GM12878 (cell line): ENCODE results near the gene TGM2. TPM values are rescaled to one million over a fixed set of nuclear protein-coding genes. Genes with fewer than 3 reads are reported as not detected.

Experiments
- CBX3 ChIP-seq: fragments of 200-600 bp; sonication (generic); IDR thresholded peaks from 2 replicates; pipeline ENCODE4 v1.6.1; 2016; ENCODE audit warnings: low read depth, borderline replicate concordance
- FOXK2 ChIP-seq: fragments of 450-650 bp; IDR thresholded peaks from 2 replicates; pipeline ENCODE4 v1.6.1; 2017; ENCODE audit warnings: mild to moderate bottlenecking, moderate library complexity
- NR2C1 ChIP-seq: fragments of 450-650 bp; IDR thresholded peaks from 2 replicates; pipeline ENCODE4 v1.6.1; 2017; ENCODE audit warnings: antibody characterized with exemption, mild to moderate bottlenecking, moderate library complexity
- SMAD5 ChIP-seq: IDR thresholded peaks from 2 replicates; pipeline ENCODE4 v1.6.1; 2016; ENCODE audit warnings: antibody characterized with exemption, low read depth
- ZSCAN29 ChIP-seq: fragments of 450-650 bp; IDR thresholded peaks from 2 replicates; pipeline ENCODE4 v1.6.1; 2017; ENCODE audit warnings: mild to moderate bottlenecking, moderate library complexity
- polyA plus RNA-seq, 11 experiments: library from polyadenylated mRNA; depleted of rRNA in 4 of 11; unstranded in 6 of 11; stranded (reverse) in 5 of 11; fragments of >200 nt; fragmentation: Nextera tagmentation in 4 of 11; fragmentation: Illumina TruSeq in 1 of 11; extraction: Ambion mirVana in 4 of 11; extraction: Trizol in 1 of 11; gene quantifications; 1 replicate in 1 of 11; 2 replicates in 10 of 11; pipeline versions ENCODE4 v1.2.1 to v1.2.3, GENCODE V29; 2011 to 2016; ENCODE audit warnings: inconsistent platforms in 2 of 11, missing spikeins in 2 of 11, low read depth in 1 of 11
- total RNA-seq, 4 experiments: library from RNA; depleted of rRNA in 3 of 4; stranded (reverse); fragments of >200 nt in 3 of 4; fragmentation: Illumina TruSeq in 1 of 4; extraction: Trizol in 1 of 4; gene quantifications; 2 replicates each; pipeline versions ENCODE4 v1.2.1 to v1.2.3, GENCODE V29; 2013 to 2021
- TF ChIP-seq, protein P1 (sequence below): fragments of 450-650 bp; formaldehyde crosslinking; IDR thresholded peaks from 2 replicates; pipeline ENCODE4 v1.4.0; 2020; ENCODE audit warnings: mild to moderate bottlenecking, moderate library complexity
- TF ChIP-seq, protein P2 (sequence below): fragments of 450-650 bp; IDR thresholded peaks from 2 replicates; pipeline ENCODE4 v1.6.1; 2016; ENCODE audit warnings: mild to moderate bottlenecking, moderate library complexity, borderline replicate concordance

TGM2 gene
- total and polyA plus RNA-seq, 10 of the 15 experiments (the other 5 are each of a cell fraction or from before 2014, with no cell fraction given), result 0.11 to 1.9 (median 0.51) TPM

DNA sequence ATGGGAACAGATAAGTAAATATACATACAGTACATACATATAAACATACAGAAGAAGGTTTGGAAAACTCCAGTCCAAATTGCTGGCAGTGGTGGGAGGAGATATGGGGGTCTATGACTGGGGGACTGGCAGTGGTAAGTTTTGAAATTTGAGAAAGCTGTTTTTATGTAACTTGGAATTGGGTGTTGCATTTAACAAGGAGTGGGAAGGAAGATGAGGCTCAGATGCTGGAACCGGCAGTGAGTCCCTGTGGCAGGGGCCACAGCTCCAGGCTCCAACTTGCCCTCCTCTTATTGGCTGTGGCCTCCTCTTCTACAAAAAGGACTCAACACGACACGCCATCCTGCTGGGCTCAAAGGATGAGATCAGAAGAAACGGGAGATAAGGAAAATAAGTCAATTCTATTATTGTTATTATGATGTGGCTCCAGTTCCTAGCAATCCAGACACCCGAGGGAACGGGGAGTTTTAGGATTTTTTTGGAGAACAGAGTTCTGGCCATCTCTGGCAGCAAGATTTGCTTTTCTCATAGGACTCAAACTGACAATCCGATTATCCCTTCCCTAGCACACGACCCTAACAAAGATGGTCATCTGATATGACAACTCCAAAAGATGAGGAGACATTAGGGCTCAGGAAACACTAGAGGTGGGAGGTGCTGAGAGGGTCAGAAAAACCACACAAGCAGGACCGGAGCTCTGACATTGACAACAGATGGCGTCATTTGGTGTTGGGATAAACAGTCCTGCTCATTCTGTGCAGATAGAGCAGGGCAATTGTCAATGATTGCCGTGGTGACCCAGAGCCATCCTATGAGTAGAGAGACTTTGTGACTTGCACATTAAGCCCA lies 6.0 kb upstream of the TGM2 start (continued):
- TF ChIP-seq FOXK2 (no peak), CBX3 (no peak), ZSCAN29 (no peak), NR2C1 (no peak), SMAD5 (no peak)
- TF ChIP-seq, protein P1, sequence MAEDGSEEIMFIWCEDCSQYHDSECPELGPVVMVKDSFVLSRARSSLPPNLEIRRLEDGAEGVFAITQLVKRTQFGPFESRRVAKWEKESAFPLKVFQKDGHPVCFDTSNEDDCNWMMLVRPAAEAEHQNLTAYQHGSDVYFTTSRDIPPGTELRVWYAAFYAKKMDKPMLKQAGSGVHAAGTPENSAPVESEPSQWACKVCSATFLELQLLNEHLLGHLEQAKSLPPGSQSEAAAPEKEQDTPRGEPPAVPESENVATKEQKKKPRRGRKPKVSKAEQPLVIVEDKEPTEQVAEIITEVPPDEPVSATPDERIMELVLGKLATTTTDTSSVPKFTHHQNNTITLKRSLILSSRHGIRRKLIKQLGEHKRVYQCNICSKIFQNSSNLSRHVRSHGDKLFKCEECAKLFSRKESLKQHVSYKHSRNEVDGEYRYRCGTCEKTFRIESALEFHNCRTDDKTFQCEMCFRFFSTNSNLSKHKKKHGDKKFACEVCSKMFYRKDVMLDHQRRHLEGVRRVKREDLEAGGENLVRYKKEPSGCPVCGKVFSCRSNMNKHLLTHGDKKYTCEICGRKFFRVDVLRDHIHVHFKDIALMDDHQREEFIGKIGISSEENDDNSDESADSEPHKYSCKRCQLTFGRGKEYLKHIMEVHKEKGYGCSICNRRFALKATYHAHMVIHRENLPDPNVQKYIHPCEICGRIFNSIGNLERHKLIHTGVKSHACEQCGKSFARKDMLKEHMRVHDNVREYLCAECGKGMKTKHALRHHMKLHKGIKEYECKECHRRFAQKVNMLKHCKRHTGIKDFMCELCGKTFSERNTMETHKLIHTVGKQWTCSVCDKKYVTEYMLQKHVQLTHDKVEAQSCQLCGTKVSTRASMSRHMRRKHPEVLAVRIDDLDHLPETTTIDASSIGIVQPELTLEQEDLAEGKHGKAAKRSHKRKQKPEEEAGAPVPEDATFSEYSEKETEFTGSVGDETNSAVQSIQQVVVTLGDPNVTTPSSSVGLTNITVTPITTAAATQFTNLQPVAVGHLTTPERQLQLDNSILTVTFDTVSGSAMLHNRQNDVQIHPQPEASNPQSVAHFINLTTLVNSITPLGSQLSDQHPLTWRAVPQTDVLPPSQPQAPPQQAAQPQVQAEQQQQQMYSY (CRISPR knock-in tag), result no peak
- TF ChIP-seq, protein P2, sequence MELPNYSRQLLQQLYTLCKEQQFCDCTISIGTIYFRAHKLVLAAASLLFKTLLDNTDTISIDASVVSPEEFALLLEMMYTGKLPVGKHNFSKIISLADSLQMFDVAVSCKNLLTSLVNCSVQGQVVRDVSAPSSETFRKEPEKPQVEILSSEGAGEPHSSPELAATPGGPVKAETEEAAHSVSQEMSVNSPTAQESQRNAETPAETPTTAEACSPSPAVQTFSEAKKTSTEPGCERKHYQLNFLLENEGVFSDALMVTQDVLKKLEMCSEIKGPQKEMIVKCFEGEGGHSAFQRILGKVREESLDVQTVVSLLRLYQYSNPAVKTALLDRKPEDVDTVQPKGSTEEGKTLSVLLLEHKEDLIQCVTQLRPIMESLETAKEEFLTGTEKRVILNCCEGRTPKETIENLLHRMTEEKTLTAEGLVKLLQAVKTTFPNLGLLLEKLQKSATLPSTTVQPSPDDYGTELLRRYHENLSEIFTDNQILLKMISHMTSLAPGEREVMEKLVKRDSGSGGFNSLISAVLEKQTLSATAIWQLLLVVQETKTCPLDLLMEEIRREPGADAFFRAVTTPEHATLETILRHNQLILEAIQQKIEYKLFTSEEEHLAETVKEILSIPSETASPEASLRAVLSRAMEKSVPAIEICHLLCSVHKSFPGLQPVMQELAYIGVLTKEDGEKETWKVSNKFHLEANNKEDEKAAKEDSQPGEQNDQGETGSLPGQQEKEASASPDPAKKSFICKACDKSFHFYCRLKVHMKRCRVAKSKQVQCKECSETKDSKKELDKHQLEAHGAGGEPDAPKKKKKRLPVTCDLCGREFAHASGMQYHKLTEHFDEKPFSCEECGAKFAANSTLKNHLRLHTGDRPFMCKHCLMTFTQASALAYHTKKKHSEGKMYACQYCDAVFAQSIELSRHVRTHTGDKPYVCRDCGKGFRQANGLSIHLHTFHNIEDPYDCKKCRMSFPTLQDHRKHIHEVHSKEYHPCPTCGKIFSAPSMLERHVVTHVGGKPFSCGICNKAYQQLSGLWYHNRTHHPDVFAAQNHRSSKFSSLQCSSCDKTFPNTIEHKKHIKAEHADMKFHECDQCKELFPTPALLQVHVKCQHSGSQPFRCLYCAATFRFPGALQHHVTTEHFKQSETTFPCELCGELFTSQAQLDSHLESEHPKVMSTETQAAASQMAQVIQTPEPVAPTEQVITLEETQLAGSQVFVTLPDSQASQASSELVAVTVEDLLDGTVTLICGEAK, result no peak
